Measurements from ENCODE around the gene OSGEP. TPM values are rescaled to one million over a fixed set of nuclear protein-coding genes. Genes with fewer than 3 reads are reported as not detected.

OSGEP gene
- 10 to 100 TPM; 46.3 to 56.0 (median 55.0) TPM for polyA plus RNA-seq (ENCODE audit: insufficient read length in 3 of 3)

- peak; percentile 99 to 100 (median 99) for DNase-seq (ENCODE audit: low read depth in 3 of 3, low spot score in 2 of 3)
Measured at GRCh38 chr14:20454516-20455354, at the start of gene OSGEP, which contains the start of gene APEX1. TSS of gene OSGEP (minus strand) at chr14:20454812. CDS start at chr14:20454683, 129 bp downstream. TSS of gene APEX1 (plus strand) at chr14:20455226. CDS start at chr14:20455646, 420 bp downstream.

- DNase-seq (ENCODE audit: low read depth in 3 of 3, low spot score in 2 of 3): no peak
Measured at GRCh38 chr14:20503898-20504297, 49.3 kb upstream of the OSGEP start.

GRCh38 chr14:20501346-20501745 is 46.7 kb upstream of the OSGEP start:
- DNase-seq (ENCODE audit: low read depth in 3 of 3, low spot score in 2 of 3): no peak

GRCh38 chr14:20499881-20500280 is 45.3 kb upstream of the OSGEP start:
- no peak for DNase-seq (ENCODE audit: low read depth in 3 of 3, low spot score in 2 of 3)

- no peak for DNase-seq (ENCODE audit: low read depth in 3 of 3, low spot score in 2 of 3)
Measured at GRCh38 chr14:20499108-20499507, 44.5 kb upstream of the OSGEP start.

GRCh38 chr14:20498622-20499021 is 44.0 kb upstream of the OSGEP start:
- DNase-seq (ENCODE audit: low read depth in 3 of 3, low spot score in 2 of 3): no peak

- DNase-seq (ENCODE audit: low read depth in 3 of 3, low spot score in 2 of 3): no peak
Measured at GRCh38 chr14:20494935-20495766, 40.5 kb upstream of the OSGEP start.

GRCh38 chr14:20493634-20494033 is 39.0 kb upstream of the OSGEP start:
- no peak for DNase-seq (ENCODE audit: low read depth in 3 of 3, low spot score in 2 of 3)

- DNase-seq (ENCODE audit: low read depth in 3 of 3, low spot score in 2 of 3): no peak
Measured at GRCh38 chr14:20492486-20492885, 37.9 kb upstream of the OSGEP start.

GRCh38 chr14:20490563-20490962 is 36.0 kb upstream of the OSGEP start:
- no peak for DNase-seq (ENCODE audit: low read depth in 3 of 3, low spot score in 2 of 3)

GRCh38 chr14:20489093-20489994 is 34.7 kb upstream of the OSGEP start:
- DNase-seq (ENCODE audit: low read depth in 3 of 3, low spot score in 2 of 3): no peak

- DNase-seq (ENCODE audit: low read depth in 3 of 3, low spot score in 2 of 3): no peak
Measured at GRCh38 chr14:20487396-20487725, 32.7 kb upstream of the OSGEP start.

GRCh38 chr14:20486684-20487395 is 32.2 kb upstream of the OSGEP start:
- no peak for DNase-seq (ENCODE audit: low read depth in 3 of 3, low spot score in 2 of 3)

- DNase-seq (ENCODE audit: low read depth in 3 of 3, low spot score in 2 of 3): no peak
Measured at GRCh38 chr14:20485900-20486299, 31.3 kb upstream of the OSGEP start.

GRCh38 chr14:20482382-20482781 is 27.8 kb upstream of the OSGEP start:
- no peak for DNase-seq (ENCODE audit: low read depth in 3 of 3, low spot score in 2 of 3)

GRCh38 chr14:20478894-20479293 is 24.3 kb upstream of the OSGEP start:
- DNase-seq (ENCODE audit: low read depth in 3 of 3, low spot score in 2 of 3): no peak

GRCh38 chr14:20477211-20477876 is 22.7 kb upstream of the OSGEP start:
- no peak for DNase-seq (ENCODE audit: low read depth in 3 of 3, low spot score in 2 of 3)

GRCh38 chr14:20476776-20477175 is 22.2 kb upstream of the OSGEP start:
- no peak for DNase-seq (ENCODE audit: low read depth in 3 of 3, low spot score in 2 of 3)

- no peak for DNase-seq (ENCODE audit: low read depth in 3 of 3, low spot score in 2 of 3)
Measured at GRCh38 chr14:20472536-20473169, 18.0 kb upstream of the OSGEP start.
